Fibroblast of gingiva (primary cell): Measurements from ENCODE around the gene CHD6.
A peak's percentile ranks its signal among the peaks of the same experiment; 100 is the strongest.

Experiments used
- DNase-seq: peaks from one replicate; pipeline ENCODE4 v3.0.0-alpha.2; 2011; ENCODE audit warnings: low read depth

Gene CHD6, protein sequence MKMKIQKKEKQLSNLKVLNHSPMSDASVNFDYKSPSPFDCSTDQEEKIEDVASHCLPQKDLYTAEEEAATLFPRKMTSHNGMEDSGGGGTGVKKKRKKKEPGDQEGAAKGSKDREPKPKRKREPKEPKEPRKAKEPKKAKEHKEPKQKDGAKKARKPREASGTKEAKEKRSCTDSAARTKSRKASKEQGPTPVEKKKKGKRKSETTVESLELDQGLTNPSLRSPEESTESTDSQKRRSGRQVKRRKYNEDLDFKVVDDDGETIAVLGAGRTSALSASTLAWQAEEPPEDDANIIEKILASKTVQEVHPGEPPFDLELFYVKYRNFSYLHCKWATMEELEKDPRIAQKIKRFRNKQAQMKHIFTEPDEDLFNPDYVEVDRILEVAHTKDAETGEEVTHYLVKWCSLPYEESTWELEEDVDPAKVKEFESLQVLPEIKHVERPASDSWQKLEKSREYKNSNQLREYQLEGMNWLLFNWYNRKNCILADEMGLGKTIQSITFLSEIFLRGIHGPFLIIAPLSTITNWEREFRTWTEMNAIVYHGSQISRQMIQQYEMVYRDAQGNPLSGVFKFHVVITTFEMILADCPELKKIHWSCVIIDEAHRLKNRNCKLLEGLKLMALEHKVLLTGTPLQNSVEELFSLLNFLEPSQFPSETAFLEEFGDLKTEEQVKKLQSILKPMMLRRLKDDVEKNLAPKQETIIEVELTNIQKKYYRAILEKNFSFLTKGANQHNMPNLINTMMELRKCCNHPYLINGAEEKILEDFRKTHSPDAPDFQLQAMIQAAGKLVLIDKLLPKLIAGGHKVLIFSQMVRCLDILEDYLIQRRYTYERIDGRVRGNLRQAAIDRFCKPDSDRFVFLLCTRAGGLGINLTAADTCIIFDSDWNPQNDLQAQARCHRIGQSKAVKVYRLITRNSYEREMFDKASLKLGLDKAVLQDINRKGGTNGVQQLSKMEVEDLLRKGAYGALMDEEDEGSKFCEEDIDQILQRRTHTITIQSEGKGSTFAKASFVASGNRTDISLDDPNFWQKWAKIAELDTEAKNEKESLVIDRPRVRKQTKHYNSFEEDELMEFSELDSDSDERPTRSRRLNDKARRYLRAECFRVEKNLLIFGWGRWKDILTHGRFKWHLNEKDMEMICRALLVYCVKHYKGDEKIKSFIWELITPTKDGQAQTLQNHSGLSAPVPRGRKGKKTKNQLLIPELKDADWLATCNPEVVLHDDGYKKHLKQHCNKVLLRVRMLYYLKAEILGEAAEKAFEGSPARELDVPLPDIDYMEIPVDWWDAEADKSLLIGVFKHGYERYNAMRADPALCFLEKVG (N-terminal part only)

DNA sequence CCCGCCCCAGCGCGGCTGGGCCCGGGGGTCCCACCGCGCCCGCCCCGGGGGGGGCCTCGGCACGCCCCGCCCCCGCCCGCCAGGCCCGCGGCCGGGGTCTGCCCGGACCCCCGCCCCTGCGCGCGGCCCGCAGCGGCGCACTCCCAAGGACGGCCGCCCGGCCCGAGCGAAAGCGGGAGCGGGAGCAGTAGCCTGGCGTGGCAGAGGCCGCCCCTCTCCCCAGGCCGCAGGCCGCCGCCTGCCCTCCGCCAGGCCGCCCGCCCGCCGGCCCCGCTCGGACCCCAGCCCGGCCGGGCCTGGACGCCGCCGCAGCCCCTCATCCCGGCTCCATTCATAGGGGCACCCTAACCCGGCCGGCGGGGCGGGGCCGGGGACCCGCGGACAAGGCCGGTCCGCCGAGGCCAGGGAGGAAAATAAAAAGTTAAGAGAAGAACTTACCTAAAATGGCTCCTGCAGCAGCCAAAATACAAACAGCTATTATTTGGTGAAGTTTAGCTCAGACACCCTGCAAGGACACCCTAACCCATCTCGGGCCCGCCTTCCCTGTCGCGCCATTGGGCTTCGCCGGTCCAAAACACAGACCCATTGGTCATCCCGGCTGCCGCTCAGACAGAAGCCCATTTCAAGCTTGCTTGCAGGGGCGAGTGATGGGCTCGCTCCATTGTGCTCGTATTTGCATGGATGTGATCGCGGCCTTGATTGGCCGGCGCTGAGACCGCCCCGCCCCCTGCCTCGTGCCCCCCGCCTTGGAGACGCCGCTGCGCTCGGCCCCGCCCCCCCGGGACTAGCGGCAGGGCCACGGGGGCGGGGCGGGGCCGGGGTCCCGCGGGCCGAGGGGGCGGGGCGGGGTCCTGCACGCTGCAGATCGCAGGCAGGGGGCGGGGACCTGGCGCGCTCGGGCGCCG, at the start of gene CHD6:
Gene CHD6, minus strand, starts transcription at position 476 of the 905 bp plus-strand sequence. CDS start 67,040 bp downstream, outside the sequence.
- peak; percentile 99 for DNase-seq

- DNase-seq = no peak
Measured at GRCh38 chr20:41664584-41664983, 46.4 kb upstream of the CHD6 start.

GRCh38 chr20:41657655-41658054, 39.5 kb upstream of the CHD6 start:
- no peak for DNase-seq

- no peak for DNase-seq
Measured at GRCh38 chr20:41655962-41656618, 37.9 kb upstream of the CHD6 start.

GRCh38 chr20:41654884-41655283, 36.7 kb upstream of the CHD6 start:
- DNase-seq = no peak

DNA sequence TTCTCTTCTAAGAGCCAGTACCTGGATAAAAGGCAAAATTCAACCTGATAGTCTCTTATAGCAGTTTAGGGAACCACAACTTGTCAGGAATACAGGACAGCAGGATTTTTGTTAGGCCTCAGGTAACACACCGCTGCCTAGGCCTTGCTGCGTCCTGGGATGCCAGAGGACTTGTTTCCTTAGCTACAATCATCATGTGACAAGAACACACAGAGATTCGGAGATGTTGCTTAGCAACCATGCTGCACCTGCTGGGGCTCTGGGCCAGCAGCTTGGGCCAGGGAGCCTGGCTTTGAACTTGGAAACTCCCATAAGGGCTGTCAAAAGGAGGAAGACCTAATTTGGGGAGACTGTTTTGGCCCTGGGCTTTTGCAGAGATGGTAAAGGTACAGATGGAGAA, 36.1 kb upstream of the CHD6 start:
- no peak for DNase-seq

- DNase-seq = no peak
Measured at GRCh38 chr20:41650231-41650948, 32.2 kb upstream of the CHD6 start.

DNA sequence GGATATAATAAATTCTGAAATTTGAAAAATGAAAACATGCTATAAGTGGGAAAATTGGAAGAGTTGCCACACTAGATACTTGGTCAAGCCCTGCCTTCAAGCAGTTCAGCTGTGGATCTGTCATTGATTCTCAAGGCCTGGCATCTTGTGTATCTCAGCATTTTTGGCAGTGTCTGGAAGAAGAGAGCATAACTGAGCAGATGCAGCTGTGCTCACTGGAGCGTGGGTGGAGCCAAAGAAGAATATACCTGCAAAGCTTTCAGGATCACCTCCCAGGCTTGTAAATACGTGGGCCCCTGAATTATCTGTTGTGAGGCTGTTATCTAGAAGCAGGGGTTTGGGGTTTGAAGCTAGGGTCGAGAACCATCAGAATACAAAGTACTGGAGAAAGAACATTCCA, 31.3 kb upstream of the CHD6 start:
- no peak for DNase-seq

GRCh38 chr20:41645372-41645771, 27.2 kb upstream of the CHD6 start:
- DNase-seq = no peak

GRCh38 chr20:41643504-41643938, 25.3 kb upstream of the CHD6 start:
- DNase-seq = peak; percentile 12

GRCh38 chr20:41639630-41640029, 21.5 kb upstream of the CHD6 start:
- DNase-seq = no peak

GRCh38 chr20:41638456-41638855, 20.3 kb upstream of the CHD6 start:
- no peak for DNase-seq

- DNase-seq = no peak
Measured at GRCh38 chr20:41635158-41635557, 17.0 kb upstream of the CHD6 start.

DNA sequence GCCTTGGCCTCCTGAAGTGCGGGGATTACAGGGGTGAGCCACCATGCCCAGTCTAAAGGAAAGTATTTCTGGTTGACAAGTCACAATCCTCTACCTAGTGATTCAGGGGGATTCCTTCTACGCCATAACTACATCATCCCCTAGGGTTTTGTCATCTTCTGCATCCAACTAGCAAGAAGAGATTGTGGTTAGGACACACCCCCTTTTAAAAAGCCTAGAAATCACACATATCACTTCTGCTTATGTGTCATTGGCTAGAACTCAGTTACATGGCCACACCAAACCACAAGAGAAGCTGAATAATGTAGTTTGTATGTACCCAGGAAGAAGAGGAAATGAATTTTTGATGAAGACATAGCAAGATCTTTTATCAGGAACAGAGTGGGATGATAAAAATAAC, 14.7 kb upstream of the CHD6 start:
- DNase-seq = no peak

- peak; percentile 79 for DNase-seq
Measured at GRCh38 chr20:41631826-41632225, 13.6 kb upstream of the CHD6 start.

- DNase-seq = no peak
Measured at GRCh38 chr20:41630846-41631245, 12.7 kb upstream of the CHD6 start.

DNA sequence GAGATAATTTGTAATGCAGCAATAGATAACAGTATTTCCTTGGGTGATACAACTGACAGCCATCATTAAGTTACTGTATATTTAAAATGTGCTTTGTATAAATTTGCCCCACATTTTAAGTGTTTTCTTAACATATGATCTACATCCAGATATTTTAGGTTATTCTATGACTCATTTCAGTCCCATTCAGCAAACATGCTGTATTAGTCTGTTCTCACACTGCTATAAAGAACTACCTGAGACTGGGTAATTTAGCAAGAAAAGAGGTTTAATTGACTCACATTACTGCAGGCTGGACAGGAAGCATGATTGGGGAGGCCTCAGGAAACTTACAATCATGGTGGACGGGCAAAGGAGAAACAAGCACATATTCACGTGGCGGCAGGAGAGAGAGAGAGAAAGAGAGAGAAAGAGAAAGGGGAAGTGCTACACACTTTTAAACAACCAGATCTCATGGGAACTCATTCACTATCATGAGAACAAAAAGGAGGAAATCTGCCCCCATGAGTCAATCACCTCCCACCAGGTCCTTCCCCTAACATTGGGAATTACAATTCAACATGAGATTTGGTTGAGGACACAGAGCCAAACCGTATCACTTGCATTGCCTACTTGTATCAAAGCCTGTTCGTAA, 9.6 kb upstream of the CHD6 start:
- no peak for DNase-seq

DNA sequence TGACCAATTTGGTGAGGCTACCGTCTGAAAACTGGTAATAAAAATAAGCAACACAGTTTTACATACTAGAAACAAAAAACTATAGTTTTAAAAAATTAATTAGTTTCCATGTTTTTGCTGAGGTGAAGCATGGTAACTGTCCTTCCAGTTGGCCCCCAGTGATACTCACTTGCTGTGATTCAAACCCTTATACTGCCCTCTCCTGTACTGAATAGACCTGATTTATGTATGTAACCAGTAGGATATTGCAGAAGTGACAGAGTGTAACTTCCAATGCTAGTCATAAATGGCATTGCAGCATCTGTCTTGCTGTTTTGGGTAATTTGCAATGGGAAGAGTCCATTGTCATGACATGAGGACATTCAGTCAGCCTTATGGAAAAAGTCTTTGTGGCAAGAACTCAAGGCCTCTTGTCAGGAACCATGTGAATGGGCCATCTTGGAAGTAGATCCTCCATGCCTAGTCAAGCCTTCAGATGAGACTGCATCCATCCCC, 8.9 kb upstream of the CHD6 start:
- DNase-seq = no peak
